Testis (tissue), 3 donors: ENCODE data around the gene CELA3A. TPM values are rescaled to one million over a fixed set of nuclear protein-coding genes. Genes with fewer than 3 reads are reported as not detected.
"Not testable (repeated sequence)": the region's sequence is repeated elsewhere in the genome, so short reads cannot be mapped to it uniquely, and the experiment has no call there.

ENCODE experiments used
- DNase-seq: peaks from one replicate; pipeline ENCODE4 v3.0.0-alpha.2; 2019
- H3K27ac ChIP-seq, 2 donors: fragments of 200-600 bp; sonication (generic); one replicate each; pipeline ENCODE4 v1.5.1; 2019
- H3K27me3 ChIP-seq: fragments of 200-600 bp; sonication (generic); one replicate; pipeline ENCODE4 v1.5.1; 2019
- H3K36me3 ChIP-seq: fragments of 200-600 bp; sonication (generic); one replicate; pipeline ENCODE4 v1.5.1; 2017; ENCODE audit warnings: low read depth; ENCODE audit errors: missing control alignments
- H3K4me1 ChIP-seq: fragments of 200-600 bp; sonication (generic); one replicate; pipeline ENCODE4 v1.5.1; 2019
- H3K4me3 ChIP-seq, 2 donors: fragments of 200-600 bp; sonication (generic); one replicate each; pipeline ENCODE4 v1.5.1; 2017 to 2019
- H3K9me3 ChIP-seq: fragments of 200-600 bp; sonication (generic); one replicate; pipeline ENCODE4 v1.5.1; 2017
- WGBS, 2 donors: methylation state at CpG; one replicate each; pipeline ENCODE4 v1.1.5; 2018; 5-methylcytosine and 5-hydroxymethylcytosine counted together
- intact Hi-C: fragments of 100-400 bp; cut with DNase I; formaldehyde crosslinking; loops from one replicate; pipeline ENCODE4 v1.15.1; 2023; ENCODE audit warnings: low total_unique reads
- polyA plus RNA-seq: library from polyadenylated mRNA; stranded (reverse); fragments of 350-450 nt; fragmentation: Illumina TruSeq; extraction: RNeasy Lipid Tissue Mini Kit (QIAGEN cat#74804); gene quantifications from one replicate; pipeline ENCODE4 v1.2.3, GENCODE V29; 2014; ENCODE audit warnings: low read depth, low replicate concordance; ENCODE audit not compliant: insufficient read depth
- total RNA-seq, 2 donors: library from RNA; depleted of rRNA; stranded (reverse); fragments of >200 nt; gene quantifications; one replicate each; pipeline ENCODE4 v1.2.3, GENCODE V29; 2016

CELA3A gene
- total and polyA plus RNA-seq, 3 donors from 2014 or later: not detected

GRCh38 chr1:22002461-22002860 is 1.0 kb downstream of the CELA3A start:
- H3K4me3 ChIP-seq, H3K4me1 ChIP-seq, H3K27ac ChIP-seq, intact Hi-C loops, H3K9me3 ChIP-seq, DNase-seq, H3K36me3 ChIP-seq, H3K27me3 ChIP-seq: not testable (repeated sequence)
- WGBS, 2 donors: 67 to 75% methylated on average over 1 of the region's 5 CpGs

GRCh38 chr1:22002875-22003274 is 1.4 kb downstream of the CELA3A start:
- H3K4me1 ChIP-seq, DNase-seq, intact Hi-C loops, H3K27ac ChIP-seq, H3K27me3 ChIP-seq, H3K9me3 ChIP-seq, H3K36me3 ChIP-seq, H3K4me3 ChIP-seq: not testable (repeated sequence)
- 91 to 97% methylated on average over 6 to 8 of the region's 8 CpGs for WGBS, 2 donors

- intact Hi-C loops, H3K4me1 ChIP-seq, H3K4me3 ChIP-seq, H3K27me3 ChIP-seq, H3K9me3 ChIP-seq, DNase-seq, H3K36me3 ChIP-seq, H3K27ac ChIP-seq: not testable (repeated sequence)
- WGBS, 2 donors: 88 to 100% methylated on average over 1 to 3 of the region's 3 CpGs
Observed at GRCh38 chr1:22003959-22004358, 2.5 kb downstream of the CELA3A start.

GRCh38 chr1:22005261-22006149 is 4.0 kb downstream of the CELA3A start:
- H3K4me1 ChIP-seq, H3K36me3 ChIP-seq, H3K27ac ChIP-seq, H3K9me3 ChIP-seq, intact Hi-C loops, H3K27me3 ChIP-seq, H3K4me3 ChIP-seq: not testable (repeated sequence)
- WGBS, 2 donors: 80% methylated on average over 16 to 18 of the region's 18 CpGs
- DNase-seq: peak; percentile 59

- H3K27ac ChIP-seq, H3K4me1 ChIP-seq, H3K9me3 ChIP-seq, H3K27me3 ChIP-seq, DNase-seq, H3K36me3 ChIP-seq, H3K4me3 ChIP-seq, intact Hi-C loops: not testable (repeated sequence)
- WGBS, 2 donors: 89 to 90% methylated on average over 11 to 13 of the region's 13 CpGs
Observed at GRCh38 chr1:22006736-22007135, 5.3 kb downstream of the CELA3A start.

- H3K36me3 ChIP-seq, intact Hi-C loops, H3K9me3 ChIP-seq, H3K27me3 ChIP-seq, H3K4me3 ChIP-seq, H3K27ac ChIP-seq, DNase-seq, H3K4me1 ChIP-seq: not testable (repeated sequence)
- 90% methylated on average over 10 of the region's 10 CpGs; no CpG with 5 or more reads in 1 of the 2 donors for WGBS, 2 donors
Observed at GRCh38 chr1:22007262-22007661, 5.8 kb downstream of the CELA3A start.

- H3K4me3 ChIP-seq, H3K27me3 ChIP-seq, intact Hi-C loops, H3K27ac ChIP-seq, H3K4me1 ChIP-seq, H3K9me3 ChIP-seq, DNase-seq, H3K36me3 ChIP-seq: not testable (repeated sequence)
- 82 to 89% methylated on average over 7 to 9 of the region's 11 CpGs for WGBS, 2 donors
Observed at GRCh38 chr1:22009566-22009965, 8.1 kb downstream of the CELA3A start.

- 73 to 90% methylated on average over 2 to 4 of the region's 4 CpGs for WGBS, 2 donors
- H3K27ac ChIP-seq, DNase-seq, H3K27me3 ChIP-seq, H3K9me3 ChIP-seq, H3K4me1 ChIP-seq, intact Hi-C loops, H3K4me3 ChIP-seq, H3K36me3 ChIP-seq: not testable (repeated sequence)
Observed at GRCh38 chr1:22012752-22013151, 11.3 kb downstream of the CELA3A start.

GRCh38 chr1:22014575-22015206 is 13.2 kb downstream of the CELA3A start:
- H3K4me1 ChIP-seq, H3K27ac ChIP-seq, intact Hi-C loops, H3K9me3 ChIP-seq, H3K4me3 ChIP-seq, H3K36me3 ChIP-seq, H3K27me3 ChIP-seq, DNase-seq: not testable (repeated sequence)
- 86 to 88% methylated on average over 12 to 13 of the region's 13 CpGs for WGBS, 2 donors
